22Rv1 (cell line): ENCODE measurements around the gene HHIP.

Experiments
- H3K27ac ChIP-seq: fragments of 450-650 bp; 2 replicates; pipeline ENCODE4 v1.5.1; 2017
- CTCF ChIP-seq: fragments of 450-650 bp; IDR thresholded peaks from 2 replicates; pipeline ENCODE4 v1.5.1; 2017; ENCODE audit warnings: mild to moderate bottlenecking
- ZFX ChIP-seq: fragments of 450-650 bp; IDR thresholded peaks from 2 replicates; pipeline ENCODE4 v1.6.1; 2017; ENCODE audit warnings: antibody characterized with exemption, borderline replicate concordance

HHIP gene

GRCh38 chr4:144695721-144696120 lies 49.8 kb downstream of the HHIP start:
- H3K27ac ChIP-seq = no peak overlapping the region
- TF ChIP-seq CTCF = no peak

GRCh38 chr4:144696376-144696775 lies 50.4 kb downstream of the HHIP start:
- TF ChIP-seq ZFX (no peak), CTCF (no peak)
- H3K27ac ChIP-seq = no peak overlapping the region

GRCh38 chr4:144699565-144699964 lies 53.6 kb downstream of the HHIP start:
- no peak overlapping the region for H3K27ac ChIP-seq
- no peak for TF ChIP-seq CTCF
- TF ChIP-seq ZFX = no peak

GRCh38 chr4:144701683-144702233 lies 55.8 kb downstream of the HHIP start:
- no peak for TF ChIP-seq CTCF
- TF ChIP-seq ZFX = no peak
- no peak overlapping the region for H3K27ac ChIP-seq

GRCh38 chr4:144703494-144703893 lies 57.5 kb downstream of the HHIP start:
- TF ChIP-seq ZFX (no peak), CTCF (no peak)
- no peak overlapping the region for H3K27ac ChIP-seq

- no peak overlapping the region for H3K27ac ChIP-seq
- TF ChIP-seq ZFX (no peak), CTCF (no peak)
These were observed 59.9 kb downstream of the HHIP start for GRCh38 chr4:144705601-144706590.

- no peak overlapping the region for H3K27ac ChIP-seq
These were observed 63.2 kb downstream of the HHIP start for GRCh38 chr4:144709159-144709558.

More at GRCh38 chr4:144709159-144709558, 63.2 kb downstream of the HHIP start:
- TF ChIP-seq ZFX = no peak
- no peak for TF ChIP-seq CTCF
